ENCODE data around the gene MAD1L1.
"Not testable (repeated sequence)": the region's sequence is repeated elsewhere in the genome, so short reads cannot be mapped to it uniquely, and the experiment has no call there.

MAD1L1 gene

GRCh38 chr7:2180081-2180480, 52.7 kb downstream of the MAD1L1 start:
- DNase-seq (ENCODE audit: low read depth in 1 of 2, low spot score in 1 of 2), result no peak

GRCh38 chr7:2175514-2175913, 57.2 kb downstream of the MAD1L1 start:
- DNase-seq (ENCODE audit: low read depth in 1 of 2, low spot score in 1 of 2), result no peak

DNA sequence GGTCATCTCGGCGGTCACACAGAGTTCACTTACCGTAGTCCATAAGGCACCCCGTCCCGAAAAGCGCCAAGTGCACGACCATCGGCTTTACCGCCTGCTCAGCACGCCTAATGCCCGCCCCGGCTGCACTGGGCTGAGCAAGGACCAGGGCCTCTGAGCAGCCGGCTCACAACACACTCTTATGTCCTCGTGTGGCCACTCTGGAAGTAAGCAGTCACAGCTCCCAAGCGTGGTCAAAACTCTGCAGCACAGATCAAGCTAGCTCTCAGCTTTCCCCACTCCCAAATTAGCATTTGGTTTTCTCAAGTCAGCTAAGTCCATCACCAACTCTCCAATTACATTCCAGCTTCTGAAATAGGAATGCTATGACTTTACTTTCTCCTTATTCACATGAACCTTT, 57.7 kb downstream of the MAD1L1 start:
- DNase-seq (ENCODE audit: low read depth in 1 of 2, low spot score in 1 of 2), result no peak

- DNase-seq (ENCODE audit: low read depth in 1 of 2, low spot score in 1 of 2), result no peak
These were observed 59.4 kb downstream of the MAD1L1 start for GRCh38 chr7:2173189-2173827.

DNA sequence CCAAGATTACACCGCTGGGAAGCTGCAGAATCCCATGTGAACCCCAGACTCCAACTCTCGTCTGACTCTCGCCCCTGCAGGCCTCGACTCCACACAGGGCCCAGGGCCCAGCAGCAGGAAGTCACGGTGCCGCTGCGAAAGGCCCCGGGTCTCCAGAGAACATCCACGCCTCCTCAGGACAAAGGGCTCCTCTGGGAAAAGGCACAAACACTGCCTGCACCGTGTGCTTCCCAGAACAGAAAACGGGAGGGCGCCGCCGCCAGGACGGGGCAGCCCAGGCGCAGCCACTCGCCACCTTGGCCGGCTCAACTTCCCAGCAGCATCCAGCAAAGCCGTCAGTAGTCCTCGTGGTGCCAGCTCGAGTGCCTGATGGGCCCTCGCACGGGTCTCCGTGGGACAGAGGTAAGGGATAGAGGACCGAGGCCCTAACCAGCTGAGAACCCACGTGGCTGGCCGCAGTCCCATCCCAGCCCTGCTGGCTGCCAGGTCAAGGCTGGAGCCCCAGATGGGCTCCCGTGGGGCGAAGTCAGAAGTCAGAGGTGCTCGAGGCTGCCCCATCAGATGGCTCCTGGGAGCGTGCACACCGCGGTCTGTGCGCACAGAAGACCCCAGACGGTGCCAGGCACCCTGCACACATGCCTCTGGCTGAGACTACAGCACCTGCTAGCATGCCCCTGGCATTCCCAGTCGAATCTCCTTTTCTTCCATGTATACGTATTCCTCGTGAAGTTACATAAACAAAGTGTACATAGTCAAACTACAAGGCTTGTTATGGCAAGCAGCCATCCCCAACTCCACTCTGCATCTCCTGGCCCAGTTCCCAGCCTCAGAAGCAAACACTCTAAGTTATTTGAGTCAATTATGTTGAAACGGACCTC, 60.2 kb downstream of the MAD1L1 start:
- DNase-seq (ENCODE audit: low read depth in 1 of 2, low spot score in 1 of 2), result no peak

- no peak for DNase-seq (ENCODE audit: low read depth in 1 of 2, low spot score in 1 of 2)
These were observed 60.9 kb downstream of the MAD1L1 start for GRCh38 chr7:2171855-2172254.

GRCh38 chr7:2170576-2171521, 61.9 kb downstream of the MAD1L1 start:
- DNase-seq (ENCODE audit: low read depth in 1 of 2, low spot score in 1 of 2), result no peak

DNA sequence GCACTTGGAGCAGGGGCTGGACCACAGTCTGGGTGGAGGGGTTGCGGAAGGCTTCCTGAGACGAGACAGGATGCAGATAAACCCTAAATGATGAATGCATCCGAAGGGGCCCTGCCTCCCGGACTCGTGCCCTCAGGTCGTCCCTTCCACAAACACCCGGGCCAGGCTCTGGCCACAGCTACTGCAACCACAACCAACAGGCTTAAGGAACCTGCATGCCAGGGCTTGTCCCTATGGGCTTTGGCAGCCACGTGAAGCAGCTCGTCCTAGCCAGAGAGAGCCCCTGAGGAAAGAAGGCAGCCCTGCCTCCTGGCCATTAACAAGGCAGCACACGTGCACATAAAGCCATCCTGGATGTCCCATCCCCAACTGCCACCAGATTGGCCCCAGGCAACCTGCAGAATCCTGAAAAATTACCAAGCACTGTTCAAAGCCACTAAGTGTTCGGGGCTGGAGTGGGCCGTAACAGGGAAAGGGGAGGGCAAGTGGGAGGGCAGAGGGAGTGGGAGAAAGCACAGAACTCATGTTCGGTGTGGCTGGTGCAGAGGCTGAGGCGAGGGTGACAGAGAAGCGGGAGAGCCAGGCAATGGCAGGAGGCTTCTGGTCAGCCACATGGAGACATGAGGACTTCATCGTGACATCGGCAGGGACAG, 62.7 kb downstream of the MAD1L1 start:
- DNase-seq (ENCODE audit: low read depth in 1 of 2, low spot score in 1 of 2), result no peak

DNA sequence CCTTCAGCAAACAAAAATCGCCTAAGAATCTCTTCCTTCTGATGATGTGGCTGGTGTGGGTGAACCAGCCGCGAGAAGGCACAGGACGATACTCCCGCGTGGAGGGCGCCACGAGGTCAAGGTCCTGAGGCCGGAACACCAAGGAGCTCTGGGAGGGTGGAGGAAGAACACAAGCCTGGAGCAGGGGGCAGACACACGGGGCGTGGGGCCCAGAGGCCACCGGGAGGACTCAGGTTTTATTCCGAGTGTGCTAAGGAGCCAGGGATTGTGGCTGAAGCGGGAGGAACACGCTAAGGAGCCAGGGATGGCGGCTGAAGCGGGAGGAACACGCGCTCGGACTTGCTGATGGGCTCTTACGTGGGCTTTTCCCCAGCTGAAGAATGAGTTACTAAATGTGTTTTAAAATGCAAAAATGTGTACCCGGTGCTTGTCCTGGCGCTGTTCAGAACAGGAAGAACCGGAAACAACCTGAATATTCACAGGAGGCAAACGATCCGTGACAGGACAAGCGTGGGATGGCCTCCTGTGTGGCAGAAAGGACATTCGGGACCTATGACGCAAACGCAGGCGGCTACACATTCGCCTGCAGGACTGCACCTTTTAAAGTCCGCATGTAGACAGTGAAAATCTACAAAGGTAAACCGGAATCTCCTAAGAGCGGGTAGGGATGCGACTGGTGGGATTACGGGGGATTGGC, 64.0 kb downstream of the MAD1L1 start:
- DNase-seq (ENCODE audit: low read depth in 1 of 2, low spot score in 1 of 2), result no peak

DNA sequence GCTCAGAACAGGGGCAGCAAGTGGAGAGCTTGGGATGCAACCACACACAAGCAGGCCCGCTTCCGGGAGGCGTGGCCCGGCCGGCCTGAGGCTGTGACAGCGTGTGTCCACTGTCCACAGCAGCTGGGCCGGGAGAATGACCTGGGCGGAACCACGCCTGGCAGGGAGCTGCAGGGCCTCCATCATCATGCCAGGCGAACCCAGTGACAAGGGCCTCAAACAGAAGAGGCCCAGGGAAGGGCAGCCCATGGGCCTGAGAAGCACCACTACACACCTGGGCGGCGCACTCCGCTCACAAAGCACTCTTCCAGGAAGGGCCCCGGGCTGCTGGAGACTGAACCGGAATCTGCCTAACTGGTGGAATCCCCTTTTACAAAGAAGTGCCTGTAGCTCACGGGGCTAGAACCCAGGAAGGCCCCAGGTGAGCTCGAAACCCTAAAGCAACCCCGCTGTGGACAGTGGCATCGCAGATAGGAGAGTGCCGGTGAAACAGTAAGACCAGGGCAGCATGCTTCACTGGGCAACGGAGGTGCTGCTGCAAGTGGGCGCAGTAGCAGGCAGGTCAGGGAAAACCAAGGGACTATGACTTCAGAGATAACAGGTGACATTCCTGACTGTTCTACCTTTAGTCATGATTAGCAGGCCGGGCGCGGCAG, 66.0 kb downstream of the MAD1L1 start:
- DNase-seq (ENCODE audit: low read depth in 1 of 2, low spot score in 1 of 2), result no peak

GRCh38 chr7:2165610-2166594, 66.8 kb downstream of the MAD1L1 start:
- DNase-seq (ENCODE audit: low read depth in 1 of 2, low spot score in 1 of 2), result no peak

GRCh38 chr7:2165239-2165609, 67.5 kb downstream of the MAD1L1 start:
- DNase-seq (ENCODE audit: low read depth in 1 of 2, low spot score in 1 of 2), result no peak

GRCh38 chr7:2164646-2165045, 68.1 kb downstream of the MAD1L1 start:
- DNase-seq (ENCODE audit: low read depth in 1 of 2, low spot score in 1 of 2), result no peak

DNA sequence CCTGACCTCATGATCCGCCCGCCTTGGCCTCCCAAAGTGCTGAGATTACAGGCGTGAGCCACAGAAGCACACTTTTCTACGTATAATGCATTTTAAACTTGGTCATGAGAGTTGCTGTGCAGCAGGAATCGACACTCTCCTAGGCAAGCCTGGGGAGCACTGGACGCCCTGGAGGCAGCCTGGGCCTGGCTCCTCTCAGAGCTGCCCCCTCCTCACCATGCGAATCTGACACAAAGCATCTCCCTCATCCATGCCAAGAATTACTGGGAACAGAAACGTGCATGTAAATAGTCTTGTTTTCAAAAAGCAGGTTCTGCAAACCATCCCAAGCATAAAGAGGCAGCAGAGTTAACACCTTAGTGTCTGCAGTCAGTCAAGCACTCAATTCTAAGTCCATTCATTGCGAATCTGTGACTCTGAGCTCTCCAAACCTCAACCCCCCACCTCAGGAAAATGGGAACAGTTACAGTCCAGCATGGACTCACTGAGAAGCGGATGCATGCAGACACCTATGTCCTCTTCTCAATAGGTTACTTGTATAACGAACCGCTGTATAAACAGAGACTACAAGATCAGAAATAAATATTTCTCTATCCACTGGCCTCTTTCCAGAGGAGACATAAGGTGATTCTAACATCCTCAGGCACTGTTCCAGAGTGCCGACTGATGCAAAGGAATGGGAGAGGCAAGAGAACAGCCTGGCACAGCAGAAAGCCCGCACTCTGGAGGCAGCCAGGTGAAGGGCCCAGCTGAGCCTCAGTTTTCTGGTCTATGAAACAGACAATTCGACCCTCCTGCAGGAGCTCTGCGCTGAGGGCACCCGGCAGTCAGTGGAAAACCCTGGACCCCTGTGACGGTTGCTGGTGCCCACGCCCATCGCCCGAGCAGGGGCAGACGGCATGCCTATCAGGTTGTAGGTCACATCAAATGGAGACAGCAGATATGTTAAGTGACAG, 68.9 kb downstream of the MAD1L1 start:
- no peak for DNase-seq (ENCODE audit: low read depth in 1 of 2, low spot score in 1 of 2)

- DNase-seq (ENCODE audit: low read depth in 1 of 2, low spot score in 1 of 2), result no peak
These were observed 69.8 kb downstream of the MAD1L1 start for GRCh38 chr7:2162959-2163358.

DNA sequence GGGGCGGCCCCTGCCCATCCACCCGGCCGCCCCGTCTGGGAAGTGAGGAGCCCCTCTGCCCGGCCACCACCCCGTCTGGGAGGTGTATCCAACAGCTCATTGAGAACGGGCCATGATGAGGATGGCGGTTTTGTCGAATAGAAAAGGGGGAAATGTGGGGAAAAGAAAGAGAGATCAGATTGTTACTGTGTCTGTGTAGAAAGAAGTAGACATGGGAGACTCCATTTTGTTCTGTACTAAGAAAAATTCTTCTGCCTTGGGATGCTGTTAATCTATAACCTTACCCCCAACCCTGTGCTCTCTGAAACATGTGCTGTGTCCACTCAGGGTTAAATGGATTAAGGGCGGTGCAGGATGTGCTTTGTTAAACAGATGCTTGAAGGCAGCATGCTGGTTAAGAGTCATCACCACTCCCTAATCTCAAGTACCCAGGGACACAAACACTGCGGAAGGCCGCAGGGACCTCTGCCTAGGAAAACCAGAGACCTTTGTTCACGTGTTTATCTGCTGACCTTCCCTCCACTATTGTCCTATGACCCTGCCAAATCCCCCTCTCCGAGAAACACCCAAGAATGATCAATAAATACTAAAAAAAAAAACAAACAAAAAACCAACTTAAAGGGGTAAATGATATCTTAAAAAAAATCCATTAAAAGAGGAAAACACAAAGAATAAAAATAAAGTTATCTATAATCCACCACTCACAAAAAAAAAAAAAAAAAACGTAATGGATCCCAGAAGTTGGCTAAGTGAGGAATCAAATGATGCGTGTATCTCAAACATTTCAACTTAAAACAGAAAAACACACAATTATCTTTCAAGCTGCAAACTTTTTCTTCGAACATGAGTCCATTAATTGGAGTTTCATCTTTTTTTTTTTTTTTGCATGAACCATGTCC, 70.5 kb downstream of the MAD1L1 start:
- DNase-seq (ENCODE audit: low read depth in 1 of 2, low spot score in 1 of 2), result not testable (repeated sequence)

- DNase-seq (ENCODE audit: low read depth in 1 of 2, low spot score in 1 of 2), result no peak
These were observed 73.6 kb downstream of the MAD1L1 start for GRCh38 chr7:2159176-2159520.

All from stimulated activated CD4-positive, alpha-beta T cell treated with anti-CD3 and anti-CD28 coated beads, Interleukin-15, amount 100 ng/mL, for 1 hour (primary cell).